Measurements from ENCODE around the gene MAML3.

Gene MAML3

DNA sequence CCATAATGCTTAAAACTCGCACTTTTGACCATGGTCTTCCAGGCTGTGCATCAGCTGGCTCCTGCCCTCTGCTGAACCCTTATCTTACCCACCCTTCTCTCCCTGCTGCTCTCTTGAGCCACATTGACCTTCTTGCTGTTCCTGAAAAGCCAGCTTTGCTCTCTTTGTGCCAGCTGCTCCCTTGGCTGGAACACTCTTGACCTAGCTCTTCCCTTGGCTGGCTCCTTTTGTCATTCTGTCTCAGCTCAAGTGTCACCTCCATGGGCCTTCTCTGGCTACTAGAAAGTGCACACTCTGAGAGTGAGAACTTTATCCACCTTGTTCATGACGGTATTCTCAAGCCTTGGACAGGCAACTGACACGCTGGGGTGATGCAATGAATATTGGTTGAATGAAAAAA lies 376.2 kb downstream of the MAML3 start:
- TF ChIP-seq, protein P1, sequence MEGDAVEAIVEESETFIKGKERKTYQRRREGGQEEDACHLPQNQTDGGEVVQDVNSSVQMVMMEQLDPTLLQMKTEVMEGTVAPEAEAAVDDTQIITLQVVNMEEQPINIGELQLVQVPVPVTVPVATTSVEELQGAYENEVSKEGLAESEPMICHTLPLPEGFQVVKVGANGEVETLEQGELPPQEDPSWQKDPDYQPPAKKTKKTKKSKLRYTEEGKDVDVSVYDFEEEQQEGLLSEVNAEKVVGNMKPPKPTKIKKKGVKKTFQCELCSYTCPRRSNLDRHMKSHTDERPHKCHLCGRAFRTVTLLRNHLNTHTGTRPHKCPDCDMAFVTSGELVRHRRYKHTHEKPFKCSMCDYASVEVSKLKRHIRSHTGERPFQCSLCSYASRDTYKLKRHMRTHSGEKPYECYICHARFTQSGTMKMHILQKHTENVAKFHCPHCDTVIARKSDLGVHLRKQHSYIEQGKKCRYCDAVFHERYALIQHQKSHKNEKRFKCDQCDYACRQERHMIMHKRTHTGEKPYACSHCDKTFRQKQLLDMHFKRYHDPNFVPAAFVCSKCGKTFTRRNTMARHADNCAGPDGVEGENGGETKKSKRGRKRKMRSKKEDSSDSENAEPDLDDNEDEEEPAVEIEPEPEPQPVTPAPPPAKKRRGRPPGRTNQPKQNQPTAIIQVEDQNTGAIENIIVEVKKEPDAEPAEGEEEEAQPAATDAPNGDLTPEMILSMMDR (IDR thresholded peaks at IDR 0.05; ENCODE audit: low read length): no peak
- no peak for TF ChIP-seq EZH2 (IDR thresholded peaks at IDR 0.05; ENCODE audit: borderline replicate concordance, low read length)

GRCh38 chr4:139776235-139776634 lies 377.7 kb downstream of the MAML3 start:
- TF ChIP-seq, protein P1 (IDR thresholded peaks at IDR 0.05; ENCODE audit: low read length): no peak
- TF ChIP-seq EZH2 (IDR thresholded peaks at IDR 0.05; ENCODE audit: borderline replicate concordance, low read length): no peak
- H3K9me3 ChIP-seq (ENCODE audit: low read length): no peaks in the 10 kb centered on the region
- no peak overlapping the region for H3K9ac ChIP-seq (ENCODE audit: low read length)
- H3K4me2 ChIP-seq (ENCODE audit: low read length): no peak overlapping the region
- no peaks in the 10 kb centered on the region for H3F3A ChIP-seq (ENCODE audit: insufficient read depth, low read length)
- H4K20me1 ChIP-seq (ENCODE audit: insufficient read depth, low read length): no peaks in the 10 kb centered on the region
- H3K27ac ChIP-seq (ENCODE audit: low read depth, low read length, poor library complexity, severe bottlenecking): no peak overlapping the region
- H3K9me2 ChIP-seq (ENCODE audit: low read depth, low read length): no peaks in the 10 kb centered on the region
- H2AFZ ChIP-seq (ENCODE audit: low read length): no peak overlapping the region
- H3K4me1 ChIP-seq (ENCODE audit: insufficient read depth, low read length, severe bottlenecking): no peaks in the 10 kb centered on the region
- H3K4me3 ChIP-seq (ENCODE audit: low read depth, low read length, poor library complexity, severe bottlenecking): no peak overlapping the region
- H3K27me3 ChIP-seq (ENCODE audit: insufficient read depth, low read length): no peaks in the 10 kb centered on the region
- no peaks in the 10 kb centered on the region for H3K79me2 ChIP-seq (ENCODE audit: insufficient read depth, low read length)
- no peaks in the 10 kb centered on the region for H3K36me3 ChIP-seq (ENCODE audit: insufficient read depth, low read length)

More for the DNA sequence above, 376.2 kb downstream of the MAML3 start:
- Histone ChIP-seq H3K36me3 (ENCODE audit: insufficient read depth, low read length) (no peaks in the 10 kb centered on the region), H3K4me3 (ENCODE audit: low read depth, low read length, poor library complexity, severe bottlenecking) (no peak overlapping the region), H3K9me3 (ENCODE audit: low read length) (no peaks in the 10 kb centered on the region), H3K4me2 (ENCODE audit: low read length) (no peak overlapping the region), H3K4me1 (ENCODE audit: insufficient read depth, low read length, severe bottlenecking) (no peaks in the 10 kb centered on the region), H3K9me2 (ENCODE audit: low read depth, low read length) (no peaks in the 10 kb centered on the region), H2AFZ (ENCODE audit: low read length) (no peak overlapping the region), H3K79me2 (ENCODE audit: insufficient read depth, low read length) (no peaks in the 10 kb centered on the region), H3F3A (ENCODE audit: insufficient read depth, low read length) (no peaks in the 10 kb centered on the region), H3K27ac (ENCODE audit: low read depth, low read length, poor library complexity, severe bottlenecking) (no peak overlapping the region), H4K20me1 (ENCODE audit: insufficient read depth, low read length) (no peaks in the 10 kb centered on the region), H3K27me3 (ENCODE audit: insufficient read depth, low read length) (no peaks in the 10 kb centered on the region), H3K9ac (ENCODE audit: low read length) (no peak overlapping the region)

DNA sequence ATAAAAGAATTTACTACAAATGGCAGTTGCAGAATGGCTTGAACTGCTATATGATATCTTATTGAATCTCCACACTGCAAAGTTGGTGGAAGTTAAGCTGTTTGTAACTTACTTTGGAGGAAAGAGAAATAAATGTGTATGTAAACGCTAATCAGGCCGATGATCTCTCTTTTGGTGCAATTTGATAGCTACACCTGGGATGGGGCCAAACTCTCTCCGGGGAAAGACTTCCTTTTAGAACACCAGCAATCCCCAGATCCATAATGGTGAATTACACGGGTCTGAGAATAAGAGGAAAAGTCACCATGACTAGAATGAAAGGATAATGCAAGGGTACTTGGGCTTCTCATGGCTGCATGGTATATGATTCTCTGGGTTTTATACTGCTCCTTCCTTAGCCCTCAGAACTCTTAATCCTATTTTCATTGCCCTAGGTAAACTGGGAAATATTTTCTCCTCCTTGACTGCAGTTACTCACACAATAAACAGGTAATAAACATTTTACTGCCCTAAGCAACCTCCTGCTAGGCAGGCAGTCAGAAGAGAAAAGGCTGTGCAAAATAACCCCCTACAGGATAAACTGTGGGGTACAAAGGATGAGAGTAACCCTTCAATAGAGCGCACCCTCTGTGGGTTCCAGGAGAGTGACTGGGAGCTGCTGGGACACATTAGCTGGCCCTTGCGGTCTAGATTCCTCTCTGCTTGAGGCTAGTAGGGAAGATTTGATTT lies 379.1 kb downstream of the MAML3 start:
- no peak overlapping the region for H3K4me2 ChIP-seq (ENCODE audit: low read length)
- no peak overlapping the region for H3K9ac ChIP-seq (ENCODE audit: low read length)
- no peaks in the 10 kb centered on the region for H3K79me2 ChIP-seq (ENCODE audit: insufficient read depth, low read length)
- no peak overlapping the region for H3K4me3 ChIP-seq (ENCODE audit: low read depth, low read length, poor library complexity, severe bottlenecking)
- H3K4me1 ChIP-seq (ENCODE audit: insufficient read depth, low read length, severe bottlenecking): no peaks in the 10 kb centered on the region
- H3K27ac ChIP-seq (ENCODE audit: low read depth, low read length, poor library complexity, severe bottlenecking): no peak overlapping the region
- no peaks in the 10 kb centered on the region for H3K36me3 ChIP-seq (ENCODE audit: insufficient read depth, low read length)
- no peaks in the 10 kb centered on the region for H3K27me3 ChIP-seq (ENCODE audit: insufficient read depth, low read length)
- no peak for TF ChIP-seq EZH2 (IDR thresholded peaks at IDR 0.05; ENCODE audit: borderline replicate concordance, low read length)
- TF ChIP-seq, protein P1 (IDR thresholded peaks at IDR 0.05; ENCODE audit: low read length): no peak
- H2AFZ ChIP-seq (ENCODE audit: low read length): no peak overlapping the region
- H3K9me3 ChIP-seq (ENCODE audit: low read length): no peaks in the 10 kb centered on the region
- no peaks in the 10 kb centered on the region for H4K20me1 ChIP-seq (ENCODE audit: insufficient read depth, low read length)
- no peaks in the 10 kb centered on the region for H3K9me2 ChIP-seq (ENCODE audit: low read depth, low read length)
- H3F3A ChIP-seq (ENCODE audit: insufficient read depth, low read length): no peaks in the 10 kb centered on the region
